Activated gamma-delta T cell treated with Interleukin-2 at 50 U/mL for 16 hours (primary cell): Measurements from ENCODE around the gene RSBN1L.

ENCODE experiments used
- DNase-seq: peaks from one replicate; pipeline ENCODE4 v3.0.0-alpha.2; 2020

Gene RSBN1L

DNA sequence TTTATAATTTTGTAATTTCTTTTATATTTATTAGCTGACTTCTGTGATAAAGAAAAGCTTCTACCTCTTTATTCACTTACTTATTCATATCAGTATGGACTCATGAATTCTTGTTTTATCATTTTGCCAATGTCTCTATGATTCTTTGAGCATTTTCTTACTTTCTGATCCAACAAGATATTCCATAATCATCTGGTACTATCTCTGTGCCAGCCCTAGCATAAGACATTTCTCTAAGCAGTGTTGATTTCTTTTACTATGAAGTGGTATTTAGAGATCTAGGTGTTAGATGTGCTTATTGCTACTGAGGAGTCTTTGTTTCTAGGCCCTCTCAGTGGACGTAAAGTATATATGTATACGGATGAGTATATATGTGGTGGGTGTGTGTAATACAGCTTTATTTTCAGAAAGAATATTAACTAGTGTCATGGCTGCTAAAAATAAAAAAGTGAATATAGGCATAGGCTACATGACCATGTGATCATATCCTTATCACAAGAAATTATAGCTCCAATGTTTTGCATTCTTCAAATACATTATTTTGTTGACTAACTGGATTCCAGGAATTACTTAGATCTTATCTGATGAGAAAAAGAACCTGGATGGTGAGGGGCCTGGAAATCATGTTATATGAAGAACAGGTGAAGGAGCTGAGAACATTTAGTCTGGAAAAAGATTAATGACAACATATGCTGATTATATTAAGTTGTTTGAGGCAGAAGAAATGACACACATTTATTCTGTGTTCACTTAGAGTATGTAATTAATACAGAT is 115.4 kb downstream of the RSBN1L start:
- no peak for DNase-seq

DNA sequence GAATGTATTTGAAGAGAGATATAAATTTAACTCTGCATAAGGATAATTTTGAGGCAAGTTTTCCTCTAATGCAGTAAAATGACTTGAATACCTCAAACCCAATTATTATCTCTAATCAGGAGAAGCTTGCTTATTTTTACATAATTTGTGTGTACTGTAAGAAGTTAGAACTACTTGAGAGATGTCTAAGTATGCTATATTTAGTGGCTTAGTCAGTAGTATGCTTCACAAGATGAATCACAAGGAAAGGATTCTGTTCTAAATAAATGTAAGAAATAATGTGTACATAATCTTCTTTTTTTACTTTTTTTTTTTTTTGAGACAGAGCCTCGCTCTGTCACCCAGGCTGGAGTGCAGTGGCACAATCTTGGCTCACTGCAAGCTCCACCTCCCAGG is 116.0 kb downstream of the RSBN1L start:
- DNase-seq = no peak

DNA sequence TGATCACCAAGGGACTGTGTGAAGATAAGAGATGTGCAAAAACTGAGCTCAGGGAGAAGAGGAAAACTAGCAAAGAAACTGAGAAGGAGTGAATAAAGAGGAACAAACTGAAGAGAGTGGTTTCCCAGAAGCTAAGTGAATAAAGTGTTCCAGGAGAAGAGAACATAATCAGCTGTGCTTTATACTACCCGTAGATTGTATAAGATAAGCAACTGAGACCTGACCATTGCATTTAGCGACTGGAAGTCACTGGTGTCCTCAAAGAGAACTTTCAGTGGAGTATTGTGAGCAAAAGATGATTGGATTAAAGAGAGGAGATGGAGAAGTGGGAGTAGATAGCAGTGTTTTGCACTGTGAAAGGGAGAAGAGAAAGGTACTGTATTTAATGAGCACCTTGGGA is 116.9 kb downstream of the RSBN1L start:
- no peak for DNase-seq

GRCh38 chr7:77819021-77819420 is 122.8 kb downstream of the RSBN1L start:
- no peak for DNase-seq

DNA sequence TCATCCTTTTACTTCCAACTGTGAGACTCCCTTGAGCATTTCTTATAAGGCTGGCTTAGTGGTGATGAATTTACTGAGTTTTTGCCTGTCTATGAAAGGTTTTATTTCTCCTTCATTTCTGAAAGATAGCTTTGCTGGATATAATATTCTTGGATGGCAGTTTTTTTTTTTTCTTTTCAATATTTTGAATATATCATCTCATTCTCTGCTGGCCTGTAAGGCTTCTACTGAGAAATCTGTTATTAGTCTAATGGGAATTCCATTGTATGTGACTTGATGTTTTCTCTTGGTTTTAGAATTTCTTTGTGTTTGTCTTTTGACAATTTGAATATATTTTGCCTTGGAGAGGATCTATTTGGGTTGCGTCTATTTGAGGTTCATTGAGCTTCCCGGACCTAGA is 124.7 kb downstream of the RSBN1L start:
- DNase-seq = no peak

GRCh38 chr7:77822269-77822668 is 126.0 kb downstream of the RSBN1L start:
- no peak for DNase-seq

DNA sequence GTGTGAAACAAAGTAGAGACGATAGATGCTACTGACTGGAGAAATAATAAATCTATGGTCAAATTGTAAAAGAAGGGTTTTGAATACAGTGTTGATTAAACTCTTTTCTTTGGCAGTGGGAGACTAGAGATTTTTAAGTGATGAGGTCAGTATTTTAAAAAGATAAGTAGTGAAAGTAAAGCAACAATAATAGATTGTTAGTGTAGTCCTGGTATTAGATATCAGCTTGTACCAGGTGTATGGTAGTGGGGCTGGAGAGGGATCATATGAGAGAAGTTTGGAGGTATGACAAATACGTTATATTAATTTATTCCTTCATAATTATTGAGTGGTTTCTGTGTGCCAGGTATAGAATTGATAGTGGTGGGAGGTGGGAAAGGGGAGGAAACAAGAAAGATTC is 127.5 kb downstream of the RSBN1L start:
- DNase-seq = no peak

DNA sequence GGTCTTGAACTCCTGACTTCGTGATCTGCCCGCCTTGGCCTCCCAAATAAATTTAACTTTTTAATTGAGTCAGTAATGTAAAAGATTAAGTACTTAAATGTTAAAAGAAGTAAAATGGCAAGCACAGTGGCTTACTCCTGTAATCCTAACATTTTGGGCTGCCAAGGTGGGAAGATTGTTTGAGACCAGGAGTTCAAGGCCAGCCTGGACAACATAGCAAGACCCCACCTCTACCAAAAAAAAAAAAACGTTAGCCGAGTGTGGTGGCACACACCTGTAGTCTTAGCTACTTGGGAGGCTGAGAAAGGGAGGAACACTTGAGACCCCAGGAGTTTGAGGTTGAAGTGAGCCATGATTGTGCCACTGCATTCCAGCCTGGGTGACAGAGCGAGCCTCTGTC is 128.4 kb downstream of the RSBN1L start:
- no peak for DNase-seq

- no peak for DNase-seq
These were observed 128.9 kb downstream of the RSBN1L start for GRCh38 chr7:77825131-77825530.

DNA sequence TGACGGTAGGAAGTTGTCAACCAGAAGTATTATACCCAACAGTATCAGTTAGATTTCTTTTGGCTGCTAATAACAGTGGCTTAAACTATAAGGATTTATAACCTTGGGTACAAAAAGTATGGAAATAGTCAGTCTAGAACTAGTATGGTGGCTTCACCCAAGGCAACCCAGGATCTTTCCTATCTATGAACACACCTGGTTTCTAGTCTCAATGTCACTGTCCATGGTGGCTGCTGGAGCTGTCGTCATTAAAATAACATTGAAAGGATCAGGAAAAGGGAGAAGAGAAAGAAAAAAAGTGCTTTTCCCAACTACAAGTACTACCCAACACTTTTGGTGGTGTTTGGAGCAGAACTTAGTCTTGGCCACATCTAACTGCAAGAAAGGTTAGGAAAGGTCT is 130.0 kb downstream of the RSBN1L start:
- DNase-seq = no peak

GRCh38 chr7:77827999-77828398 is 131.7 kb downstream of the RSBN1L start:
- DNase-seq = no peak

GRCh38 chr7:77830649-77831355 is 134.5 kb downstream of the RSBN1L start:
- DNase-seq = no peak

GRCh38 chr7:77831481-77831880 is 135.2 kb downstream of the RSBN1L start:
- DNase-seq = no peak

DNA sequence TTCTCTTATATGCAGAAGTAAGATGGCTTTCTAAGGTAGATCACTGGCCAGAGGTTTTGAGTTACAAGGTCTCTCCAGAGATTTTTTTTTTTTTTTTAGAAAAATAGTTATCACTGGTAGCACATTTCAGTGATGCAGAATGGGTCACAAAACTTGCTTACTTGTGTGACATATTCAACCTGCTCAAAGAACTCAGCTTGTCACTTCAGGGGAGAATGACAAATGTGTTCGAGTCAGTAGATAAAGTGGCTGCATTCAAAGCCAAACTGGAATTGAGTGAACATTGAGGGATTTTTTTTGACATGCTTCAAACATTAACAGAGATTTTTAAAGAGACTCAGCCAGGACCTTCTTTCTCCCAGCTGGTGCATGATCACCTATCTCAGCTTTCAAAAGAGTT is 135.7 kb downstream of the RSBN1L start:
- DNase-seq = no peak
